Right lobe of liver (tissue), 4 donors: ENCODE results near the gene RTP3.

Experiments used
- CTCF ChIP-seq, 4 donors: fragments of 200-600 bp in 3 of 4; fragments of 450-650 bp in 1 of 4; IDR thresholded peaks; one replicate each; pipeline versions ENCODE4 v1.5.1 to v1.8.0; 2016 to 2022; ENCODE audit warnings: antibody characterized with exemption in 4 of 4, mild to moderate bottlenecking in 2 of 4
- POLR2A ChIP-seq: fragments of 450-650 bp; IDR thresholded peaks from one replicate; pipeline ENCODE4 v1.6.1; 2017; ENCODE audit warnings: antibody characterized with exemption, mild to moderate bottlenecking
- donor health status: DM: no; HTN: no; CAD: no.
- donor health status: DM: no; HTN: no; CAD: no.
- donor health status: DM: no; HTN: yes; CAD: no.

- TF ChIP-seq CTCF (IDR thresholded peaks at IDR 0.05) = no peak
- no peak for TF ChIP-seq POLR2A
These were observed 31.5 kb upstream of the RTP3 start for GRCh38 chr3:46466273-46466672.
